Stimulated activated CD8-positive, alpha-beta memory T cell treated with anti-CD3 and anti-CD28 coated beads, Interleukin-7, amount 100 ng/mL, for 48 hours (primary cell): ENCODE data around the gene SLC6A8.
"Not testable (repeated sequence)": the region's sequence is repeated elsewhere in the genome, so short reads cannot be mapped to it uniquely, and the experiment has no call there.

Experiments
- DNase-seq, 2 donors: peaks; one replicate each; pipeline ENCODE4 v3.0.0-alpha.2; 2020; ENCODE audit warnings: low read depth in 1 of 2; ENCODE audit errors: extremely low read depth in 1 of 2

Gene SLC6A8

DNA sequence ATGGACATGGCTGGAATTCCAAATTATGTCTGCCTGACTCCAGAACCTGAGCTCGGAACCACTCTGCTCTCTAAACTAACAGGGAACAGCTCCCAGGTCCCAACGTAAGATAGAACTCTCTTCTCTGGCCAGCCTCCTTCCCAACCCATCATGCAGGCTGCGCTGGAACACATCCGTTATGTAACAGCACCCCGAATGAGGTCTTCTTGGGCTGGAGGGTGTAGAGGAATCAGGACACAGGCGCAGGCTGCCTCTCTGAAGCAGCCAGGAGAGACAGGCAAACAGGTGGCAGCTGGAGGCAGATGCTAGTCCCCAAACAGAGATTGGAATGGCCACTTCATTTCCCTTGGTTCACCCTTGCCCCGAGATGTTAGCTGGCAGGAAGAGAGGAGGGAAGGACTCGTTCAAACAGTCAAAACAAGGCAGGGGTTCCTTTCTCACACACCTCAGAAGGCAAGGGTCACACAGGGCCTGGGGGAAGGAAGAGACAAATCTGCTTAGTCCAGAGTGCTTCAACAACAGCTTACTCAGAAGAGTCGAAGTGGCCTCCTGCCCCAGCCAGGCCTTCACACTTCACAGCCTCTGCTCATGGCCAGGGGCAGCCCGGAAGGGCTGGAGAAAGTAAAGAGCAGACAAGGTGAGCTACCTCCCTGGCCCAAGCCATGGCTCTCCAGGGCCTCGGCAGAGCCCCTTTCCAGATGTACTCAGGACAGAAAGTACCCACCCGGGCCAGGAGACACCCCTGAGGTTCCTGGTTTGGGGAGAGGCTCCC is 17.1 kb downstream of the SLC6A8 start:
- DNase-seq: not testable (repeated sequence)

DNA sequence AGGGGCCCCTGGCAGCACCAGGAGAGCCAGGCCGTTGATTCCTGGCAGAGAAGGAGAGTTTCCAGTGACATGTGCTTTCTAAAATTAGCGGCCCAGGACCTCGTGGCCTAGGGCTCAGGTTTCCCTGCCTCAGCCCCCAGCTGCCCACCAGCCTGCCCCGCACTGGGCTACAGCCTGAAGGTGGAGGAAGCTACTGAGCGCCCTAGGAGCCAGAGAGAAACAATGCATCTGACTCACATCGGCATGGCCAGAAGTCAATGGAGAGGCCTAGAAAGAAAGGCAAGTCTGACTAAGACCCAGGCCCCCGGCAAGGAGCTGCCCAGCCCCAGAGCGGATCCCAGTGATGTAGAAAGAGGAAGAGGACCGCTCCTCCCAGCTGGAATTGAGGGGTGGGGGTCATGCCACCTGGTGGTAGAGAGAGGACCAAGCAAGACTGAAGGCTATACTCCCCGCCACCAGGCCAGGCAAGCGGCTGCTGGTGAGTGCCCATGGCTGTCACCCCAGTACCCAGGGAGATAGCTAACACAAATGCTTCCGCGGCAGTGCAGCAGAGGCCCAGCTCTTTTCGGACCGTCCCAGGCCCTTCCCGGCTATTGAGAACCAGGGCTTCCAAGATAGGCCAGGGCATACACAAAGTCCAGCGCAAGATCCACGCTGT is 17.8 kb downstream of the SLC6A8 start:
- DNase-seq: not testable (repeated sequence)

DNA sequence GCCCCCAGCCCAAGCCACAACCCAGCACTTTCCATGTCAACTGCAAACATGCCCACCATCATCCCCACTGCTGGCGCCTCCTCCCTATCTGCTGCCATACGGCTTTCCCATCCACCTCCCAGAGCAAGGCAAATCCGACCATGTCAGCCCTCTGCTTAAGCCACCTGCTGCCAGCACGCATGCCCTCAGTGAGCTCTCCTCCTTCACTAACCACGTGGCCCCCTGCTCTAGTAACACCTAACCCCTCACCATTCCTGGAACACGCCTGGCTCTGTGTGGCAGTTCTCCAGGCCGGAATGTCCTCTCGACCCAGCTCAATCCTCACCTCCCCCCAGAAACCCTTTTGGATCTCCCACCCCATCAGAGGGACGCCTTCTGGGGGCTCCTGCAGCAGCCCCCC is 19.1 kb downstream of the SLC6A8 start:
- DNase-seq: no peak

DNA sequence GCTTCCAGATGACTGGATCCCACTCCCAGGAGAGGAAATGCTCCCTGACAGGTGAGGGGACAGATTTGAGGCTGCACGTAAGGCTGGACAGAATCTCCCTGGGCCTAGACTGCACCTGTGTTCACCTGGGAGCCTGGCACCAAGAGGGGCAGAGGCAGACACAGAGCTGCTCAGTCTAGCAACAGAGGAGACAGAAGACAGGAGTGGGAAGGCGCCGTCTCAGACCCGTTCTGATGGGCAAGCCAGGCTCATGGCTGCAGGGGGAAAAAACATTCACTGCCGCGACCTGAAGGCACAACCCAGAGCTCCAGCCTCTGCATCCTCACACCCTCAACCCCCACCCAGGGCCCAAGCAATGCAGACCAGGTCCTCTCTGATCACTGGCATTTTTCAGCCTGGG is 19.7 kb downstream of the SLC6A8 start:
- no peak for DNase-seq

DNA sequence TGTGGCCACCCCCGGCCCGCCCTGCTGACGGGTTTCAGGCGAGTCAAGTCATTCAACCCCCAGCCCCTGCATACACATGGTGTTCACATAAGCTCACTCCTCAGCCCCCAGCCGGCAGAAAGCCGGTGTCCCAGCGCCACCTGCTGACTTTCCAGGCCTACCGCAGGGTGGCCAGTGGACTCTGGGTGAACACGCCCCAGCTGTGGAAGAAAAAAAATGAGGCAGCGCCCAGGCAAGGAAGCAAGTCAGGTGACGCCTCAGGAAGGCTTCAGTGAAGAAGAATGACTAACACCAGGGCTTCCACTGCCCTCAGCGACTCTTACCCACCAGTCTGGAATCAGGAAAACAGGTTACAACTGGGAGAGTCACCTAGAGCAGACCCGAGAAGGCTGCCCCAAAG is 20.7 kb downstream of the SLC6A8 start:
- DNase-seq: no peak

DNA sequence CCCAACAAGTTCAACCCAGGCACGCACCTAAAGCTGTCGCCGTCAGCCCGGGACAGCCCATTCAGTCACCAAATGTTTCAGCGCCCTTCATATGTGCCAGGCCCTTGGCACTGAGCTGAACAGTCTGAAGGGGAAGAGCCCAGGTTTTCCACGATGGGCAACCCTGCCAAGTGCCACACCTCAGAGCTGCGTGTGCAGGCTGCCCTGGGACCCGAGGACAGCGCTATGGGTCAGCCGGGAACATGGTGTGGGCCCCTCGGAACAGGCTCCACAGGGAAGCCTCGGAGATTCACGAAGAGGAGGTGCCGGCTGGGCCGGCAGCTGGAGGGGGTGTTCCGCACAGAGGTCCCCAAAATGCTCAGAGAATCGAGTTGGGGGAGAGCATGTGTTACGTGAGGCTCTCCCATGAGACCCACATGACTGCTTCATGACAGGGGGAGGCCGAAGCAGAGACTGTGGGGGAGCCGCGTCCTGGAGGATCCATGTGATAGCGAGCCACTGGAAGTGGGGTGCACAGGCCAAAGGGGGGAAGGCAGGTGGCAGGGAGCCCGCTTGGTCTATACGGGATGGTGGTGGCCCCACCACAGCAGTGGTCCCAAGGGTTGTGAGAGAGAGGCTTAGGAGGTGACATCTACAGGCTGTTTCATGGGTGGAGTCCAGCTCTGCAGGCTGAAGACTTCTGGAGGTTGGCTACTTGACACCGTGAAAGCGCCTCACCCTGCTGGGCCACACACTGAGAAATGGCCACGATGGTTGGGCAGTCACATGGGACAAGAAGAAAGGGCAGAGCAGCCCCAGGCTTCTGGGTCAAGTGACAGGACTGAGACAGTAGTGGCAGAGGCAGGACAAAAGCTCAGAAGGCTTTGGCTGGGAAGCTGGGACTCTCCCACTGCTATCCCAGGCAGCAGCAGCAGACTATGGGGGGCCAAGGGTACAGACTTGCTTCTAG is 22.3 kb downstream of the SLC6A8 start:
- DNase-seq: no peak

DNA sequence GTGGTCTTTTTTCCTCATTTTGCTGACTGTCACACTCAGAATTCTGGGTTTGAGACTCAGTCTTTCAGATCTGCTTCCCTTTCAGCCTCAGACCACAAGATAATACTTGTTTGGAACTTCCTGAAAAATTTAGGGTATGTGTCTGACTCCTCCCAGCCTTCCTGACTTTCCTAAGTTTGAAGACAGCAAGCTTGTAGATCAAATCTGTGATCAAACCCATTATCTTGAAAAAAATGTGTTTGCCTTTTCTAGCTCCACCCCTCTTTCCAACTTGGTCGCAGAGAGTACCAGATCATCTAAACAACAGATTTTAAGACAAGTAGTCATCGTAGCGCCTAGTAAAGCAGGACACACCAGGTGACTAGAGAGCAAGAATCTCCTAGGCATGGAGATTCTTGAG is 26.5 kb downstream of the SLC6A8 start:
- DNase-seq: no peak

DNA sequence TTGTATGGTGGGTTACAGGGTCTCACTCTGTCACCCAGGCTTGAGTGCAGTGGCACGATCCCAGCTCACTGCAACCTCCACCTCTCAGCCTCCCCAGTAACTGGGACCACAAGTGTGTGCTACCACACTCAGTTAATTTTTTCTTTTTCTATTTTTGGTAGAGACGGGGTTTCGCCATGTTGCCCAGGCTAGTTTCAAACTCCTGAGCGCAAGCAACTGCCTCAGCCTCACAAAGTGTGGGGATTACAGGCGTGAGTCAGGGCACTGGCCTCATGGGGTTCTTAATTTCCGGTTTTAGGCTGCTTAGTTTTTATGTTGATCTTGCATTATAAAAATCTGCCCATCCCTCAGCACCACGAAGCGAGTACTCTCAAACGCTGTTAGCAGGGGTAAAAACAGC is 29.7 kb downstream of the SLC6A8 start:
- DNase-seq: no peak

DNA sequence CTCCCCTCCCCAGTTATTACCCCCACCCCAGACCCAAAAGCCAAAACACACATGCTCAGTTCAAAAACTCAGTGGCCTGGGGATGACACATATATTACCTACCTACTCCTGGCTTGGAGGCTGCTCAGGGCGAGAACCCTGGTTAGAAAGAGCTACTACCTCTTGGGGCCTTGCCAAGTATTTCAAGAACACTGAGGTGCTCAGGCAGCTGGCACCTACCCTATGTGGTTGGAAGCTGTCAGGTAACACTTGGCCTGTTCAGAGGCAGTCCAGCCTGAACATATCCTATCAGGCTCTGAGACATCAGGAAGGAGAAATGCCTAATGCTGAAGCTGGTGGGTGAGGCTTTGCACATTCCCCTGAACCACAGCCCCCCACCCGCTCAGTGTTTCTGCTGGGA is 31.5 kb downstream of the SLC6A8 start:
- DNase-seq: no peak

DNA sequence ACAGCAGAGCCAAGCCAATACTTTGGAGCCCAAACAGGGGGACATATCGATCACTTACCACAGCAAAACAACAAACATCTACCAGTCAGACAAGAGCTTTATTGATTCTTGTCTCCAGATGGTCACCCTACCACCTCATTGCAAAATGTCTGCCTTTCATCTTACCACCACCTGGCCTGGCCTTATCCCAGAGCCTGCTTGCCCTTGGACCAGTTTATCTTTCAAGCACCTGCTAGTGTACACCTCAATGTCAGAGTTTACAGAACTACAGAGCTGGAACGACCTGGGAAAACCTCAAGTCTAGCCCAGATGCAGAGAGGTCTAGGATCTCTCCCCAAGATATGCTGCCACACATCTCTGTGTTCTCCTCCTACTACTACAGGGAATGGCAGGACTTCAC is 32.0 kb downstream of the SLC6A8 start:
- no peak for DNase-seq

DNA sequence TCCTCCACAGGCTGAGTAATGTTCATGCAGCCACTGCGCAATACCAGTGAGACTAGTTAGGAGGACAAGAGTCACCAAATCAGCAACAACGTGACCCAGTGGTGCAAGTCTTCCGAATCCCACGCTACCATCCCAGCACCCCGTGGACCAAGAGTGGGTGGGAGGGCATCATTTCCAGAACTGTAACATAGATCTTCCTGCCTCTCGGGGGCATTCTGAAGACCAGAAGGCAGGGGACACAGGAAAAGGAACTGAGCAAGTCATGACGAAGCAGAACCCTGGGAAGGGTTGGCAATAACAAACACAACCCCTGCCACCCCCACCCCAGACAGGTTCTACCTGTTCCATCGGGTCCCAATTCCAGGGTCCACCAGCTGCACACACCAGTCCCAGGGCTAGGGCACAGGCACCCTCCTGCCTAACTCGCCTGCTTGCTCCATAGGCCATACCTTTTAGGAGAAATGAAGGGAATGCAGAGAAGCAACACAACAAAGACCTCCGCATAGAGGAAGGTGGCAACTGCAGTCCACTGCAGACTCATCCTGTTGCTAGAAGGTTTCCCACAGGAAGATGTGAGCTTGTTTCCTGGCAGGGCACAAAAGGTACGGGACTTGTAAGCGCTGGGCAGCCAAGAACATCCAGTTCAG is 35.1 kb downstream of the SLC6A8 start:
- DNase-seq: no peak

DNA sequence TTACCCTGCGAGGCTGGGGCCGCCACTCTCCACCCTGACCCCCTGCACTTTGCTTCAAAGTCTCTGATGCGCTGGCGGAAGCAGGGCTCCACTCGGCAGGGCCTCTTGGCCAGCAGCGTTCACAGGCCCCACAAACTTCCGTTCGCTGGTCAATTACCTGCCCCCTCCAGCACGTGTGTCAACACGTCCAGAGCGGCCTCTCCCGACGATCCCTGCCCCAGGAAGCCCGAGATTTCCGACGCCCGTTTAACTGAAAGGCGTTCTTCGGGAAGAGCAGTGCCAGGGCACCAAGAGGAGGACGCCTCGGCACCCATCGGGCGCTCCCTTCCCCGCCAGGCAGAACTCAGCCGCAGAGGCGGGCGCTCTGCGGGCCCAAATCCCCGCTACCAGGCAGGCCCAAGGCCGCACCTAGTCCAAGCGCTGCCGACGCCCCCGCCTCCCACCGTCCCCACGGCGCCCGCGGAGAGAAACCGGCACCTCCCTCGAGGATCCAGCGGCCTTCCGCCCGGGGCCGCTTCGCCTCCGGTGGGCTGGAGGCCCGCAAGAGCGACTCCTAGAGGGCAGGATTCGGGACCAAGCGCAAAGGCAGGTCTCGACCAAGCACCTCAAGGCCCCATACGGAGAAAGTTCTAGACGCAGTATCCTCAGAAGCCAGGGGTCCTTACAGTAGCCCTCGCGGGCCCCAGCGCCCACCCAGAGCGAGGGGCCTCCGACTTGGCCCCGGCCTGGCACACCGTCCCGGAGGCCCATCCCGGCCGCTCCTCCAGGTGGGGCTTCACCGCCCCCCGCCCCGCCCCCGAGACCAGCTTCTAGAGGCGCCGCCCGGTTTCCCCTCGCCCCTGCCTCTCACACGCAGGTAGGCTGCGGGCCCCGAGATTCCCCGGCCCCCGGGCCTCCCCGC is 35.9 kb downstream of the SLC6A8 start:
- DNase-seq: peak; percentile 35 to 37

DNA sequence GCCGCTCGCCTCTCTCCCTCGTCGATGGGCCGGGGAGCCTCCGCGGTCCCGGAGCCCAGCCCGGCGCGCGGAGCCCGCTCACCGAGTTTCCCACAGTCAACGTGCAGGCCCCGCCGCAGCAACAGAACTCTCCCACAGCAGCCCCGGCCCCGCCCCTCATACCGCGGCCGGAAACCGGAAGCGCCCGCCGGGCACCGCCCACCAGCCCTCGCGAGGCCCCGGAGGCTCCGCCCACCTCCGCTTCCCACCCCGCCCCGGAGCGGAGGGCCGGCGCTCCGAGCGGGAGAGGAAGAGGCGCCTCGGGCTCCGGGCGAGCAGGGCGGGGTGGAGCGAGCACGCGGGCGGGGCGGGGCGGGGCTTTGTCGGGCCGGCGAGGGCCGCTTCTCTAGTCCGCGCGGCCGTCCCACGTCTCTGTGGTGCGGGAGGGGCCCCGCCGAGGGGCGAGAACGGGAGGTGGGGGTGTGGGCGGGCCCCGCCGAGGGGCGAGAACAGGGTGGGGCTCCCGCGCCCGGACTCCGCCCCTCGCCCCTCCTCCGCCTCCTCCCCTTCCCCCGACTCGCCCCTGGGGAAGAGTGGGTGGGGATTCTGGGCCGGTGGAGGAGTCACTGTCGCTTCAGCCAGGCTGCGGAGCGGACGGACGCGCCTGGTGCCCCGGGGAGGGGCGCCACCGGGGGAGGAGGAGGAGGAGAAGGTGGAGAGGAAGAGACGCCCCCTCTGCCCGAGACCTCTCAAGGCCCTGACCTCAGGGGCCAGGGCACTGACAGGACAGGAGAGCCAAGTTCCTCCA is 36.7 kb downstream of the SLC6A8 start, which contains the start of the genes ABCD1 and BCAP31:
TSS of gene ABCD1 (plus strand) at position 605 of the 787 bp plus-strand sequence. CDS start 411 bp downstream, outside the sequence.
TSS of gene BCAP31 (minus strand) at position 136 of the 787 bp plus-strand sequence. CDS start 1,143 bp downstream, outside the sequence.
- DNase-seq: peak; percentile 75 to 76

DNA sequence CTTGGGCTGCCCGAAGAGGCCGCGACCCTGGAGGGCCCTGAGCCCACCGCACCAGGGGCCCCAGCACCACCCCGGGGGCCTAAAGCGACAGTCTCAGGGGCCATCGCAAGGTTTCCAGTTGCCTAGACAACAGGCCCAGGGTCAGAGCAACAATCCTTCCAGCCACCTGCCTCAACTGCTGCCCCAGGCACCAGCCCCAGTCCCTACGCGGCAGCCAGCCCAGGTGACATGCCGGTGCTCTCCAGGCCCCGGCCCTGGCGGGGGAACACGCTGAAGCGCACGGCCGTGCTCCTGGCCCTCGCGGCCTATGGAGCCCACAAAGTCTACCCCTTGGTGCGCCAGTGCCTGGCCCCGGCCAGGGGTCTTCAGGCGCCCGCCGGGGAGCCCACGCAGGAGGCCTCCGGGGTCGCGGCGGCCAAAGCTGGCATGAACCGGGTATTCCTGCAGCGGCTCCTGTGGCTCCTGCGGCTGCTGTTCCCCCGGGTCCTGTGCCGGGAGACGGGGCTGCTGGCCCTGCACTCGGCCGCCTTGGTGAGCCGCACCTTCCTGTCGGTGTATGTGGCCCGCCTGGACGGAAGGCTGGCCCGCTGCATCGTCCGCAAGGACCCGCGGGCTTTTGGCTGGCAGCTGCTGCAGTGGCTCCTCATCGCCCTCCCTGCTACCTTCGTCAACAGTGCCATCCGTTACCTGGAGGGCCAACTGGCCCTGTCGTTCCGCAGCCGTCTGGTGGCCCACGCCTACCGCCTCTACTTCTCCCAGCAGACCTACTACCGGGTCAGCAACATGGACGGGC is 37.5 kb downstream of the SLC6A8 start:
- no peak for DNase-seq

DNA sequence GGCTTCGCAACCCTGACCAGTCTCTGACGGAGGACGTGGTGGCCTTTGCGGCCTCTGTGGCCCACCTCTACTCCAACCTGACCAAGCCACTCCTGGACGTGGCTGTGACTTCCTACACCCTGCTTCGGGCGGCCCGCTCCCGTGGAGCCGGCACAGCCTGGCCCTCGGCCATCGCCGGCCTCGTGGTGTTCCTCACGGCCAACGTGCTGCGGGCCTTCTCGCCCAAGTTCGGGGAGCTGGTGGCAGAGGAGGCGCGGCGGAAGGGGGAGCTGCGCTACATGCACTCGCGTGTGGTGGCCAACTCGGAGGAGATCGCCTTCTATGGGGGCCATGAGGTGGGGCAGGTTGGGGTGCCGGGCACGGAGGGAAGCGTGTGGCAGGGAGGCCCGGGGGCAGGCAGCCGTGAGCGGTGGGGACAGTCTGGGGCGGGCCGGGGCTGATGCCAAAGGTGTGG is 38.1 kb downstream of the SLC6A8 start:
- DNase-seq: no peak

DNA sequence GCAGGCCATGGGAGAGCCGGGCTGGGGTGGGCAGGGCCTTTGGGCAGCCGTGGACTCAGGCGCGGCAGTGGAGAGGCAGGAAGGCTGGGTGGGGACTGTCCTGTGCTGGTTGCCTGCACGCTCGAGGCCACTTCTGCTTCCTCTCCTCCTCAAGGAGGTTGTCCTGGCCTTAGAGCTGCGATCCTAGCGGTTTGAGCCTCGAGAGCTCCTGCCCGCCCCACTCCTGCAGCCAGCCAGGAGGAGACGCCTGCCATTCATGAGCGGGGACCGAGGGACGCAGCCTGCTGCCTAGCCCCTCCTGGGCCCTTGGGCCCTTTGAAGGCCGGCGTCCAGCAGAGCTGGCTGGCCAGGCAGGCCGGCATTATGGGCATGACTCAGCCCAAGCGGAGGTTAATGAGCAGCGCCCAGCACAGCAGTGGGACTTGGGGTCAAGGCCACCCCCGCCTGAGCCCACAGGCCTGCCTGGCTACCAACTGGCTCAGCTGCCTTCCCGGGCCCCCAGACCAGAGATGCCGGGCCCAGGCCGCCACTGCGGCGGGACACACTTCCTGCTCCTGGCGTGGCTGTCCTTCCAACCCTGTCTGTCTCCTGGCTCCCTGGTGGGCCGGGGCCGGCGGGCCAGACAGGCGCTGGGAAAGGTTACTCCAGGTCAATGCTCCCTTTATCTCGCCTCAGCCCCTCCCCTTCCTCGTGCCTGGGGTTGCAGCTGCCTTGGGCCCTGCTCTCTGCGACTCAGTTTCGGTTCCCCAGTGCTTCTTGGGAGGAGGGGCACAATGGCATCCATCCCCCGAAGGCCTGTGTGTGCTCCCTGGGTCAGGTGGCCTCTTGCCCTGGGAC is 38.8 kb downstream of the SLC6A8 start:
- no peak for DNase-seq
